HEK293 (cell line): ENCODE results near the gene AMT.

Experiments
- CTCF ChIA-PET: fragments of 350-600 bp; formaldehyde crosslinking; extraction: SDS; loops from one replicate; lab custom pipeline; 2021; ENCODE audit warnings: antibody characterized with exemption; lab: Yijun Ruan, JAX
- POLR2A ChIA-PET: fragments of 300-600 bp; formaldehyde crosslinking; extraction: SDS; loops from one replicate; lab custom pipeline; 2020; ENCODE audit warnings: antibody characterized with exemption, inconsistent platforms; lab: Yijun Ruan, JAX
- H3K27ac ChIP-seq: fragments of 200-500 bp; sonication (Bioruptor generic); 2 replicates; pipeline ENCODE4 v1.5.1; 2014; ENCODE audit warnings: low read depth, low read length, control low read depth, inconsistent platforms; ENCODE audit errors: extremely low read depth
- H3K36me3 ChIP-seq, 2 experiments: fragments of 200-500 bp in 1 of 2; sonication (Bioruptor generic) in 1 of 2; 1 replicate in 1 of 2; 2 replicates in 1 of 2; pipeline ENCODE4 v1.5.1; 2014 to 2017; ENCODE audit warnings: inconsistent platforms in 2 of 2, low read length in 2 of 2; ENCODE audit not compliant: control insufficient read depth in 2 of 2, insufficient read depth in 1 of 2
- H3K4me1 ChIP-seq: fragments of 200-500 bp; sonication (Bioruptor generic); 2 replicates; pipeline ENCODE4 v1.5.1; 2014; ENCODE audit warnings: mild to moderate bottlenecking, low read length, inconsistent platforms; ENCODE audit not compliant: control insufficient read depth, insufficient read depth
- H3K4me3 ChIP-seq: 2 replicates; pipeline ENCODE4 v1.5.1; 2011; ENCODE audit warnings: low read depth, mild to moderate bottlenecking, control low read depth, low read length, moderate library complexity
- H3K9me3 ChIP-seq: fragments of 200-500 bp; sonication (Bioruptor generic); 2 replicates; pipeline ENCODE4 v1.5.1; 2014; ENCODE audit warnings: low read depth, low read length, inconsistent platforms; ENCODE audit not compliant: control insufficient read depth, insufficient read depth
- CTCF ChIP-seq: fragments of 450-650 bp; formaldehyde crosslinking; IDR thresholded peaks from 2 replicates; pipeline ENCODE4 v1.5.1; 2016; ENCODE audit warnings: missing biosample characterization, missing genetic modification characterization
- KLF9 ChIP-seq: fragments of 450-650 bp; formaldehyde crosslinking; IDR thresholded peaks from 2 replicates; pipeline ENCODE4 v1.5.1; 2016; ENCODE audit warnings: missing biosample characterization, missing genetic modification characterization, low read depth
- PRDM2 ChIP-seq: fragments of 450-650 bp; formaldehyde crosslinking; IDR thresholded peaks from 2 replicates; pipeline ENCODE4 v1.5.1; 2016; ENCODE audit warnings: missing biosample characterization, missing genetic modification characterization, borderline replicate concordance
- REPIN1 ChIP-seq: fragments of 450-650 bp; formaldehyde crosslinking; IDR thresholded peaks from 2 replicates; pipeline ENCODE4 v1.5.1; 2017; ENCODE audit warnings: missing biosample characterization, missing genetic modification characterization, low read depth
- SCRT2 ChIP-seq: fragments of 450-650 bp; formaldehyde crosslinking; IDR thresholded peaks from 2 replicates; pipeline ENCODE4 v1.5.1; 2016; ENCODE audit warnings: missing biosample characterization, missing genetic modification characterization
- ZBTB8A ChIP-seq: fragments of 450-650 bp; formaldehyde crosslinking; IDR thresholded peaks from 2 replicates; pipeline ENCODE4 v1.5.1; 2016; ENCODE audit warnings: missing biosample characterization, missing genetic modification characterization
- ZFP37 ChIP-seq: fragments of 450-650 bp; formaldehyde crosslinking; IDR thresholded peaks from 2 replicates; pipeline ENCODE4 v1.5.1; 2016; ENCODE audit warnings: missing biosample characterization, missing genetic modification characterization
- ZIC2 ChIP-seq: fragments of 450-650 bp; formaldehyde crosslinking; IDR thresholded peaks from 2 replicates; pipeline ENCODE4 v1.5.1; 2016; ENCODE audit warnings: missing biosample characterization, missing genetic modification characterization
- ZNF140 ChIP-seq: fragments of 450-650 bp; formaldehyde crosslinking; IDR thresholded peaks from 2 replicates; pipeline ENCODE4 v1.5.1; 2016; ENCODE audit warnings: missing biosample characterization, missing genetic modification characterization
- ZNF24 ChIP-seq: fragments of 450-650 bp; formaldehyde crosslinking; IDR thresholded peaks from 2 replicates; pipeline ENCODE4 v1.5.1; 2016; ENCODE audit warnings: missing biosample characterization, missing genetic modification characterization
- ZNF324 ChIP-seq: fragments of 450-650 bp; formaldehyde crosslinking; IDR thresholded peaks from 2 replicates; pipeline ENCODE4 v1.5.1; 2016; ENCODE audit warnings: missing biosample characterization, missing genetic modification characterization
- ZNF335 ChIP-seq: fragments of 450-650 bp; formaldehyde crosslinking; conservative IDR thresholded peaks from 2 replicates; pipeline ENCODE4 v1.5.1; 2016; ENCODE audit warnings: missing biosample characterization, missing genetic modification characterization
- ZNF350 ChIP-seq: fragments of 450-650 bp; formaldehyde crosslinking; IDR thresholded peaks from 2 replicates; pipeline ENCODE4 v1.5.0; 2017; ENCODE audit warnings: missing biosample characterization, mild to moderate bottlenecking, missing genetic modification characterization
- ZNF521 ChIP-seq: fragments of 450-650 bp; formaldehyde crosslinking; IDR thresholded peaks from 2 replicates; pipeline ENCODE4 v1.5.1; 2017; ENCODE audit warnings: missing biosample characterization, mild to moderate bottlenecking, missing genetic modification characterization
- ZNF561 ChIP-seq: fragments of 450-650 bp; IDR thresholded peaks from 2 replicates; pipeline ENCODE4 v1.5.1; 2018; ENCODE audit warnings: missing biosample characterization, missing genetic modification characterization, borderline replicate concordance
- ZNF571 ChIP-seq: fragments of 450-650 bp; formaldehyde crosslinking; IDR thresholded peaks from 2 replicates; pipeline ENCODE4 v1.5.0; 2017; ENCODE audit warnings: missing biosample characterization, missing genetic modification characterization
- ZNF624 ChIP-seq: fragments of 450-650 bp; formaldehyde crosslinking; IDR thresholded peaks from 2 replicates; pipeline ENCODE4 v1.5.1; 2017; ENCODE audit warnings: missing biosample characterization, missing genetic modification characterization
- ZNF664 ChIP-seq: fragments of 450-650 bp; formaldehyde crosslinking; IDR thresholded peaks from 2 replicates; pipeline ENCODE4 v1.5.1; 2016; ENCODE audit warnings: missing biosample characterization, missing genetic modification characterization
- ZNF670 ChIP-seq: fragments of 450-650 bp; formaldehyde crosslinking; IDR thresholded peaks from 2 replicates; pipeline ENCODE4 v1.5.1; 2016; ENCODE audit warnings: missing biosample characterization, missing genetic modification characterization, low read depth
- ZNF747 ChIP-seq: fragments of 450-650 bp; formaldehyde crosslinking; IDR thresholded peaks from 2 replicates; pipeline ENCODE4 v1.5.1; 2016; ENCODE audit warnings: missing biosample characterization, missing genetic modification characterization
- ZNF777 ChIP-seq: fragments of 450-650 bp; formaldehyde crosslinking; IDR thresholded peaks from 2 replicates; pipeline ENCODE4 v1.5.1; 2017; ENCODE audit warnings: missing biosample characterization, missing genetic modification characterization, borderline replicate concordance
- ZNF785 ChIP-seq: fragments of 450-650 bp; formaldehyde crosslinking; IDR thresholded peaks from 2 replicates; pipeline ENCODE4 v1.5.1; 2016; ENCODE audit warnings: missing biosample characterization, missing genetic modification characterization
- ZNF830 ChIP-seq: fragments of 450-650 bp; IDR thresholded peaks from 2 replicates; pipeline ENCODE4 v1.5.0; 2018; ENCODE audit warnings: missing biosample characterization, missing genetic modification characterization, low read depth, mild to moderate bottlenecking, moderate library complexity
- ZSCAN4 ChIP-seq: fragments of 450-650 bp; formaldehyde crosslinking; IDR thresholded peaks from 2 replicates; pipeline ENCODE4 v1.5.1; 2017; ENCODE audit warnings: missing biosample characterization, missing genetic modification characterization

AMT gene

GRCh38 chr3:49428752-49429080 is 6.4 kb upstream of the AMT start:
- no peaks in the 10 kb centered on the region for H3K4me1 ChIP-seq
- H3K4me3 ChIP-seq = peak overlapping the region; percentile 80
- peaks cover 0 to 23% of the 10 kb centered on the region in 2 experiments; a peak in 1 of 3 replicates for H3K36me3 ChIP-seq
- POLR2A ChIA-PET = interaction anchor here (0.6 to 2.6 kb wide), 14 partner anchors 10 to 764 kb away, joined by 3 to 17 read pairs (median 4); partner anchors contain the start of genes DAG1, QRICH1, RHOA and TCTA
- TF ChIP-seq ZNF350 (tag by site-specific recombination) (no peak), ZNF140 (tag by site-specific recombination) (no peak), ZNF777 (no peak), ZSCAN4 (tag by site-specific recombination) (no peak), ZNF670 (tag by site-specific recombination) (no peak), ZNF664 (peak; percentile 75)
- TF ChIP-seq, all 188 proteins: peak for 1
- peak overlapping the region; percentile 80; the same call in 1 of the 2 replicates for H3K27ac ChIP-seq
- no peaks in the 10 kb centered on the region for H3K9me3 ChIP-seq
- CTCF ChIA-PET = interaction anchor here (0.6 kb wide), 1 partner anchor 440 kb away, joined by 3 read pairs; no protein-coding TSS in a partner anchor

GRCh38 chr3:49427586-49427985 is 5.3 kb upstream of the AMT start:
- ChIA-PET CTCF (interaction anchor here (0.6 kb wide), 1 partner anchor 67 kb away, joined by 3 read pairs; no protein-coding TSS in a partner anchor), POLR2A (interaction anchor here (2.6 kb wide), 1 partner anchor 16 kb away, joined by 17 read pairs; the partner anchor contains the start of genes RHOA and TCTA)
- H3K36me3 ChIP-seq = peaks cover 0 to 29% of the 10 kb centered on the region in 2 experiments; a peak in 1 of 3 replicates

GRCh38 chr3:49424816-49425215 is 2.5 kb upstream of the AMT start:
- Histone ChIP-seq H3K36me3 (peaks cover 0 to 36% of the 10 kb centered on the region in 2 experiments; a peak in 1 of 3 replicates), H3K4me1 (no peaks in the 10 kb centered on the region), H3K9me3 (no peaks in the 10 kb centered on the region)
- ChIA-PET POLR2A (interaction anchor here (1.2 to 1.7 kb wide), 2 partner anchors 13 to 19 kb away, joined by 3 to 8 read pairs; partner anchors contain the start of genes RHOA and TCTA), CTCF (no interaction called here)
- TF ChIP-seq SCRT2 (no peak), ZIC2 (tag by site-specific recombination) (no peak), ZNF24 (tag by site-specific recombination) (no peak), PRDM2 (tag by site-specific recombination) (no peak), KLF9 (no peak), ZNF350 (tag by site-specific recombination) (no peak), ZNF830 (no peak), ZNF624 (tag by site-specific recombination) (no peak), ZNF571 (tag by site-specific recombination) (no peak)
- TF ChIP-seq, all 188 proteins: peak for 0
- no peak overlapping the region for H3K27ac ChIP-seq
- no peak overlapping the region for H3K4me3 ChIP-seq

More at GRCh38 chr3:49427586-49427985, 5.3 kb upstream of the AMT start:
- no peak overlapping the region for H3K27ac ChIP-seq
- H3K9me3 ChIP-seq = no peaks in the 10 kb centered on the region
- TF ChIP-seq ZFP37 (tag by site-specific recombination) (no peak), REPIN1 (tag by site-specific recombination) (no peak), ZNF747 (tag by site-specific recombination) (no peak), ZNF335 (tag by site-specific recombination) (no peak), ZNF521 (tag by site-specific recombination) (no peak), ZNF785 (tag by site-specific recombination) (no peak), ZBTB8A (tag by site-specific recombination) (no peak), CTCF (tag by site-specific recombination) (no peak), ZNF324 (tag by site-specific recombination) (no peak), ZNF561 (tag by site-specific recombination) (no peak)
- no peak overlapping the region for H3K4me3 ChIP-seq
- no peaks in the 10 kb centered on the region for H3K4me1 ChIP-seq
